Measurements from ENCODE around the gene GRIA1.

The GRIA1 gene

DNA sequence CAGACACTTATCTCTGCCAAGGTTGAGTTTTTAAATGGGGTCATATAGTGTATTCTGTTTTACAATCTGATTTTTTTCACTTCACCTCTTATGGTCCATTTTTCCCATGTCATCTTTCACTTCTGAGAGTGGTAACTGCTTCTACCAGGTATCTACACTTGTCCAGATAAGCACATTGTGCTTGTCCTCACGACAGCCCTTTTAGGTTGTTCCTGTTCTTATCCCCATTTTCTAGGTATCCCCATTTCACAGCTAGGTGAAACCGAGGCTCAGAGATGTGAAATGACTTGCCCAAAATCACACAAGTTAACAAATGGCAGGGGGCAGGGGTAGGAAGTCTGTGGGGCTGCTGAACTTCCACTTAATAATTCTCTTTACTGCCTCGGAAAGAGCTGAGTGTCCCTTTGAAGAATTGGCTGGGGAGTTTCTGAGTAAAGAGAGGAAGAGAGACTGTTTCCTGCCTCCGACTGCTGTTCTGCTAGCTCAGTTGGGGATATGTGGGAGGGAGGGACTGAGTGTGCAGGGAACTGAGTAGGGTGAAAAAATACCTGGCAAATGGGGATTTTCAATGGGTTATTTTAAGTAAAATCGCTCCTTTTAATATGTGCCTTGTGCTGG is 255.4 kb downstream of the GRIA1 start:
- no peak for DNase-seq

DNA sequence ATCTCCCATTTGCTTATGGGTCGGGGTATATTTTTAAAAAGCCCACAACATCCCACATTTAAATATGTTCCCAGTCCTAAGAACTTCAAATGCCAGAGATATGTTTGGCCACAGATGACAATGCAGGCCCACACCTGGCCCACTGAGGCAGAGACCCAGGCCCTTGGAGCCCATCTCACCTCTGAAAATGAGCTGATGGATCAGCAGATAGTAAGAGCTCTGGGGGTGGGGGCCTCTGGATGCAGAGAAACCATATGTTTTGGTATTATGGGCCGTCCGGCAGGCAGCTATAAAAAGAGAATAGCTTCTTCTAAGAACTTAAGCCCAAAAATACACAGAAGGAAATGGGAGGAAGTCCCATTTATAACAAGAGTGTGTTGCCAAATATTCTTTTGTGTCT is 256.0 kb downstream of the GRIA1 start:
- no peak for DNase-seq

DNA sequence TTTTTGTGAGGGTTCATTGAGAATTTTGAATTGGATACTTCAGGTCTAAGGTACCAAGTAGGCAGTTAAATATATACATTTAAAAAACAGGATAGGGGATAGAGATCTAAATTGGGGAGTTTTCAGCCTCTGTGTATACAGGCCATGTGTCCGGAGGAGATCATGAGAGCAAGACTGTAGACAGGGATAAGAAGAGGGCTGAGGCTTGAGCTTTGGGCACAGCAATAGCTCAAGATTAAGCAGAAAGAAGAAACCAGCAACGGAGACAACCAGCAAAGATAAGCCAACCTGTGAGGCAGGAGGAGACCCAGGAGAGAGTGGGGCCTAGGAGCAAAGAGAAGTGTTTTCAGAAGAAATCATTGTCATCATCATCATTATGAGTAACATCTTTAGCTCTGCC is 258.4 kb downstream of the GRIA1 start:
- DNase-seq, result no peak

DNA sequence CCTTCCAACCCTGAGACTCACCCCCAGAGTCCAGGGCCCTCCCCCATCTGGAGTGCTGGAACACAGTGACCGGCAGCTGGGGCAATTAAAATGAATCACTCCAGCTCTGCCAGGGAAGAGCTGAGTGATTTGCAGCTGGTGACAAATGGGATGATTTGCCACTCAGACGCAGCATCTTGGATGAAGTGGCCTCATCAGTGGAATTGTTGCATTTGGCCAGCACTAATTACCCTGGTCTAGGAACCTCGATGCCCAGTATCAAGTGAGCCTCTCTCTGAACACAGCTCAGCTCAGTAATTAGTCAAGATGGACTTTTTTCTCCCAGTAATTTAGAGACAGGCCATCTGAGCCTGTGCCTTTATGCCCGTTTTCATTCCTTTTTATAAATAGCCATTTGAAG is 259.5 kb downstream of the GRIA1 start:
- peak; percentile 68 for DNase-seq

DNA sequence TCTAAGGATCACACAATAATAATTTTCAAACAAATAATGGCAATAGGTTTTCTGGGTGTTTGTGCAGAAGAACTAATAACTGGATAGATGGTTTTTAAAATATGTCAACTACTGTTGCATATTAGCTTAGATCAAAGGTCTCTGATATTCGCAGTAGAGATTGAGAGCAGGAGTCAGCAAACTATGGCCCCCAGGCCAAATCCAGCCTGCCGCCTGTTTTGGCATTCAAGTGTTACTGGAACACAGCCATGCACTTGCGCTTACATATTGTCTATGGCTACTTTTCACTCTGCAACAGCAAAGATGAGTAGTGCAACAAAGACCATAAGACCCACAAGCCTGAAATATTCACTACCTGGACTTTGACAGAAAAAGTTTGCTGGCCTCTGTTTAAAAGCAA is 260.8 kb downstream of the GRIA1 start:
- no peak for DNase-seq

DNA sequence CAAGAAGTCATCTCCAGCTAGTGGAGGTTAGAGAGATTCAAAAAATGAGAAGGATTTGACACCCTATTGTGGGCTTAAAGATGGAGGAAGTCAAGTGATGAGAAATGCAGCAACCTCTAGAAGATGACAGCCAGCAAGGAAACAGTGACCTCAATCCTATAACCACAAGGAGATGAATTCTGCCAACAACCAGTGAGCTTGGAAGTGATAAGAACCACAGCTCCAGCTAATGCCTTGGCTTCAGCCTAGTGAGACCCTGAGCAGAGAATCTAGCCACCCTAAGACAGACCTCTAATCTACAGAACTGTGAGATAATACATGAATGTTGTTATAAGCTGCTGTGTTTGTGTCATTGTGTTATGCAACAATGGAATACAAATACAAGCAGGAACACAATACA is 262.4 kb downstream of the GRIA1 start:
- no peak for DNase-seq

DNA sequence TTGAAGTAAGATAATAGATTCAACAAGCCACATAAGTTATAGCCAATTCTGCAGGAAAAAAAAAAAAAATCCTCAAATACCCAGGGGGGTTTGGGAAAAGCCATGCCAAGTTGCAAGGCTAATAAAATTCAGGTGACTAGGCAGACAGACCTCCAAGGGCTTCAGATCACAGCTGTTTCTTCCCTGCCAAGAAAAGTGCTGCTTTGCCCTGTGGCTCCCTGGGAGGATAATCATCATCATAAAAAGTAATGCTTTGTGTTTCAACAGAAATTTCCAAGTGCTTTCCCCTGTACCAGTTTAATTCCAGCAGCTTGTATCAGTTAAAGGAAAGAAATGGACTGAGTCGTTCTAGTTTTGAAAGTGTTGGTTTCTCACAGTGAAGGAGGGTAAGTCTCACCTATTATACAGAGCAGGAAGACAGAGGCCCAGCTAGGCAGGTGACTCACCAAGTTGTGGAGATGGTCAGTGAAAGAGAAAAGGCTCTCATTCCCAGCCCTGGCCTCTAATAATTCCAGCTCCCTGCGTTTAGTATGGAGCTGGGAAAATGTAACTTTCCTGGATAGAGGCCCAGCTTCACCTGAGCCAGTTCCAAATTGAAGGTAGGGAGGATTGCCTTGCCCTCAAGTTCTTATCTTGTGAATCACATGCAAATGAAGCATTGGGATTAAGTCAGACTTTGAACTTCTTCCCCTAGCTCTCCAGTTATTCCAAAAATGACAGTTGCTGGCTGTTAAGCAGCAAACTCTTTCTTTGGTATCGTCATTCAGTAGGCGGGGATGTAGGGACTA is 263.4 kb downstream of the GRIA1 start:
- DNase-seq, result no peak

DNA sequence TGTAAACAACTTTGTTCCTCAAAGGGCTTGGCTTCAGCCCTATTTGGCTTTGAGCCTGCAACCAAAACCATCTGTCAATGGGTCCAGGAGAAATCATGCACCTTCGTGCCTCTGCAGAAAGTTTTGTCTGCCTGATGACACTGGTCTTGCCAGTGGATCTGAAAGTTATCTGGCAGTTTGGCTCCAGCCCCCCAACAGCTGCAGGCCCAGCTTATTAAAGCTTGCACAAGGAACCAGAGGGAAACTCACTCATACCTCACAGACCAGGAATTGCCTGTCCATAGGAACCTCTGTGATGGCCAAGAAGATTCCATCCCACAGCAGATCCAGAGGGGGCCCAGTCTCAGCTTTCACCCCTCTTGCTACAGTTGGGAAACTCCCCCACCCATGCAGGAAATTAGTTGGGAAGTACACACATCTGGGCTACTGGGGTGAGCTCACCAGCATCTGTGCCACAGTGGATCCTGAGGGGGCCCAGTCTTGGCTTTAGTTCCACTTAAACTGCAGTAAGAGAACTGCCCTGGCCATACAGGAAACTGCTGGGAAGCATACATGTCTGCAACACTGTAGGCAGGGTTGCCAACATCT is 265.5 kb downstream of the GRIA1 start:
- no peak for DNase-seq

DNA sequence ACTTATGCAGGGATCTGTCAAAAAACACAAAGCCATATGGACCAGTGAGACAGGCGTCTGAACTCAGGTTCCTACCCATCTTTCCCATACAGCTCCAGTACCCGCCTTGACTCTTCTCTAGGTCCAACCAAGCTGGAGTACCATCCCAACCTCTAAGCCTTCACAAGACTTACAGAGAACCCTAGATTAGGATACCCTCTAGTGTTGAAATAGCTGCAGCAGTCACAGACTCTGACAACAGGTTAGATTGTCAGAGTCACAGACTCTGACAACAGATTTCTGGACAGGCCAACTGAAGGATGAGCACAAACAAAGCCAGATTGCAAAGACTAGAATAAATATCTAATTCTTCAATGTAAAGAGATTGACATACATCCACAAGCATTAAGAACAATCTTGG is 266.1 kb downstream of the GRIA1 start:
- DNase-seq, result no peak

DNA sequence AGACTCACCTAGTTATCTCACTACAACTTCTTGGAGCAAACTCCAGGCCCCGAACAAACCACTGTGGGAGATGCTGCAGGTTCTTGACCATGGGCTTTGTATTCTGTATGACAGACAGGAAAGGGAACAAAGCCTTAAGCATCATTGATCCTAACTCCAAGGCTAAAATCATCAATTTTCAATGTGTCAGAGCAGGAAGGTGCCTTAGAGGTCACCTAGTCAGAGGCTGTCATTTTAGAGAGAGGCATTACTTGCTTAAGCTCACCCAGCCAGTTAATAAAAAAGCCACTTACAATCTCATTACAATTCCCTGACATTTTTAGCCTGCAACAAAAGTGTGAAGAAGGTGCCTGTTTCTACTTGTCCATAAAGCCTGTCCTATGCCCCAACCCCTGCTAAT is 275.5 kb downstream of the GRIA1 start:
- no peak for DNase-seq

DNA sequence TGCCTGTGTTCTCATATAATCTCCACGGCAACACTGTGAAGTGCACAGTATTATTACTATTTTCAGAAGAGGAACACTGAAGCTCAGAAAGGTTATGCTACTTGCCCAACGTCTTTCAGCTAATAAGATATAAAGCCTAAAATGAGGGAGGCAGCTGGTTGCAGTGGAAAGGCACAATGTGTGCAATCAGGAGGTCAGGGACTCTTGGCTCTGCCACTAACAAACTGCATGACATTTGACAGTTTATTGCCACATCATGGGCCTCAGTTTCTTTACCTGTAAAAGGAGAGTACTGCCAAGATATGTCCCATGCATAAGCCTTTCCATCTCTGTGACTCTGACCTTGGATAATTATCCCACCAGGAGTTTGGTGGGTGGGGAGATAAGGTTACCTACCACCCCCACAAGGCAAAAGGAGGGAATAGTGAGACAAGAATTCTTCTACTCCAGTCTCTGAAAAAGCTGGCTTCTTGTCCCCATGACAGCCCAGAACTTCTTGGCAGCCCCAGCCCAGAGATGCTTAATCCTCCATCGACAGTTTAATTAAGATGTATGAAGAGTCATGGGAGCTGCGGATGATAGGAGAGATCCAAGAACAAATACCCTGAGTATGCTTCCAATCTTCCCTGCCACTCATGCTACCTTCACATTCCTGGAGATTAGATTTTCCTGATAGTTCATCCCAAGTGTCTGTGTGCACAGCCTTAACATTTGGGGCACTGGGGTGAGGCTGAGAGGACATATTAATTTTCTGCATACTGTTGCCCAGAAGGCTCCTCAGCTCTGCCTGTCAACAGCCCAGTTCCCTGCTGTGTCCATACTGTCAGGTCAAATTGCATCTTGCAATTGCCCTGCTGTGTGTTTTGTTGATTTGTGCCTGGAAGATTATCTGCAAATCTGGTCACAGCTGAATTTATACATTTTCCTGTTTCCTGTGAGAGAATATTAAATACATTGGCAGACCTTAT is 277.0 kb downstream of the GRIA1 start:
- no peak for DNase-seq

DNA sequence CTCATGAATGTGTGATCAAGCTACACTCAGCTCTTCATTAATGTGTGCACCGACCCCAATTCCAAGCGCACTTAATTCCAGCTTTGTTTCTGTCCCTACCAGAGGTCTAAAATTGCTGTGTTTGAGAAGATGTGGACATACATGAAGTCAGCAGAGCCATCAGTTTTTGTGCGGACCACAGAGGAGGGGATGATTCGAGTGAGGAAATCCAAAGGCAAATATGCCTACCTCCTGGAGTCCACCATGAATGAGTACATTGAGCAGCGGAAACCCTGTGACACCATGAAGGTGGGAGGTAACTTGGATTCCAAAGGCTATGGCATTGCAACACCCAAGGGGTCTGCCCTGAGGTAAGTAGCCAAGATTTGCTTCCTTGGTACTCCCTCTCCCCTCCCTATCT is 279.6 kb downstream of the GRIA1 start:
- DNase-seq, result no peak

DNA sequence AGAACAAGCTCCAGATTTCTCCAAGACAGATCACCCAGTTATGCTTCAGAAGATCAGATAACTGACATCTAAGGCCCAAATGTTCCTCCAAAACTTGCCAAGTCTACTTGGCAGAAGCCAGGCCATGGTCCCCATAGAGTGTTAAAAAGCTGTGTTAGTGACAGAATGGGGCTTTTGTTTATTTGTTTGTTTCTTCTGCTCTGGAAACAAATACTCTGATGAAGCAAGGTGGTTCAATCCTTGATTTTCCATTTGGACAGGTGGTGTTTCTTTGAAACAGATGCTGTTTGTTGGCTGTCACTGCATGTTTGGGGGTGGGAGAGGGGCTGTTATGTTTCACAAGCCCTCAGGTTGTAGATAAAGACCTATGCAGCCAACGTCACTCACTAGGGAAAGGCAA is 284.2 kb downstream of the GRIA1 start:
- DNase-seq, result no peak

DNA sequence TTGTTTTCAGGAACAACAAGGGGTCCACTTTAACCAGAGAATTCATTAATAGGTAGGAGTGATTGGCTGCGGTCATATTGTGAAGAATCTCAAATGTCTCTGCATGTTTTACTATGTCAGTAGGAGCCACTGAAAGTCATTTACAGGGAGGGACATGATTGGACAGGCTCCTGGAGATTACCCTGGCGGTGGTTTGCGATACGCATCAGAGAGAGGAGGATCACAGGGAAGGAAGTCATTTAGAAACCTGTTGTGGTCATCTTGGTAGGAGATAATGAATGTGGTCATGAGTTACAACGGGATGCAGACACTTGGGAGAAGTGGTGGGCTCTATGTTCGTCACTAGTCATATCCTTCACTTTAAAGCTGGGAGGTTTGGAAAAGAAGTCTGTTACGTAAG is 285.5 kb downstream of the GRIA1 start:
- DNase-seq, result no peak

DNA sequence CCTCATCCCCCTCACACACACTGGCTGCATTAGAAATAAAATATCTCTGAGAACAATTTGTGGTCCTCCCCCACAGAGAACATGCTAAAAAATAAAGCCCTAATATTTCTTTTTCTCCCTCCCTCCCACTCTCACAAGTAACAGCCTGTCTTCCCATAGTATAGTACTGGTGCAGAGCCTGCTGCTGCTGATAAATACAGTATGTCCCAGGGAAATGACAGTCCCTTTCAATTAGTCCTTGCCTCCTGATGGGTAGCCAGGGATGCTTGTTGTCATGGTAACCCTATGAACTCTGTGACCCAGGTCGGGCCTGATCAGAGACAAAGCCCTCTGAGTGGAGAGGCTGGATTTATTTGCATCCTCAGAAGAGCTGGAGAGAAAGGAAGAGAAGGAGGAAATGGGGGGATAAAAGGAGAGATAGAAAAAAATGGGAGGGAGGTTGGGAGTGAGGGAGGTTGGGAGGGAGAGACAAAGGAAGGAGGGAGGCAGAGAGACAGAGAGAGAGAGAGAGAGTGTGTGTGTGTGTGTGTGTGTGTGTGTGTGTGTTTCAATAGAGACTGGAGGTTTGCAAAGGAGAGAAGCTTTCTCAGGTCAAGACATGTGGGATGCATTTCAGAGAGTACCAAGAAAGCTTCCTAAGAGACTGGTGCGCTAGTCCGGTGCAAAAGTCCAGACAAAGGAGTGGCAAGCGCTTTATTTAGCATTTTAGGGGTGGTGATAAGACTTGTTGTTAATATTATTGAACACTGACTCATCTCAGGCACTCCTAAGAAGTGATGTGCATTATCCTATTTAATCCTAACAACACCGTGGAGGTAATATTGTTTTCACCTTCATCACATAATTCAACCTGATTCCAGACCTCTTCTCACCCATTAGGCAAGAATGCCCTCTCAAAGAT is 287.5 kb downstream of the GRIA1 start:
- DNase-seq, result peak; percentile 0

DNA sequence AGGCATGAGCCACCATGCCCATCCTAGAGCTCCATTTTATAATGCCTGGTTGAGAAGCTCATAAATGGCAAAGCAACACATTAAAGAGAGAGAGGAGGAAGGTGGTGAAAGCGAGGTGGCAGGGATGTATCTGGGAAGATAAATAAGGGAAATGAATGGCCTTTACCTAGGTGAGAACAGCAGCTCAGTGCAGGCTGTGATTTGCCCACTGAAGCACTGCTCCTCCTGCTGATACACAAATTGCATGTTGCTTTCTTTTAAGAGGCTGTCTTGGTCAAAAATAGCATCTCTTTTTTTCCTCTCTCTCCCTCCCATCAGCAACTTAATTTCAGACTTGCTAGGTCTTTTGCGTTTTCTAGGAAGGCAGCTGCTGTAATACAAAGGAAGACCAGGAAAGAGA is 289.4 kb downstream of the GRIA1 start:
- DNase-seq, result no peak

DNA sequence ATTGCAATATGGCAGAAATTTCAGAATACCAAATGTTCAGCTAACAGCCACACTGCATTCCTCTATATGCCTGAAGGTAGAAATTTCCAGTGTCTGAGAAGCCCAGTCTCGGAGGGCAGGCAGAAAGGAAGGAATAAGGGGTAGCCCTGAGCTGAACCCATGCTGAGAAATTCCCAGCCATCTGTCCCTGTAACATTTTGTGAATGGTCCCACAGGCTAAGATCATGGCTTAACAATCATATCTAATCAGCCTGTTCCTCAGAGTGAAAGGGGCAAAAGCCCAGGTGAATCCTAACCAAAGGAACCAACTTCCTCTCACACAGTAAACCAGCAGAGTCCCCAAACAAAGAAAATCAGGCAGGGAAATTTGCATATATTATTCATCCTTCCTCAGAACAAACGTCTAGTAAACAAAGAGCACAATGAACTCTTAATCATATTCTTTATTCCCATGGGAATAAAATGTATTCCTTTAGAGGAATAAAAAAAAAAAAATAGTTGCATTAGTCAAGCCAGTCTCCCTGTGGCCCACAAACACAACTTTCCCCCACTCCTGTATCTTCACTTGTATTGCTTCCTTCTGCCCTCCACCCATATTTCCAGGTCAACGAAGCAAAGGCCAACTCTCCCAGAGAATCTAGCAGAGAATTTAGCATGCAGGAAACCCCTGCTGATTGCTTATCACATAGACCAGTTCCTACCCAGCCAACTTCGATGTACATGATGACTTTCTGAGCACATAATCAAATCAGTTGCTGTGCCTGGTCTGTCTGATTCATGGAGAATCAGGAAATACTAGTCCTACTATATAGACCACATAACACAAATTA is 290.6 kb downstream of the GRIA1 start:
- no peak for DNase-seq

DNA sequence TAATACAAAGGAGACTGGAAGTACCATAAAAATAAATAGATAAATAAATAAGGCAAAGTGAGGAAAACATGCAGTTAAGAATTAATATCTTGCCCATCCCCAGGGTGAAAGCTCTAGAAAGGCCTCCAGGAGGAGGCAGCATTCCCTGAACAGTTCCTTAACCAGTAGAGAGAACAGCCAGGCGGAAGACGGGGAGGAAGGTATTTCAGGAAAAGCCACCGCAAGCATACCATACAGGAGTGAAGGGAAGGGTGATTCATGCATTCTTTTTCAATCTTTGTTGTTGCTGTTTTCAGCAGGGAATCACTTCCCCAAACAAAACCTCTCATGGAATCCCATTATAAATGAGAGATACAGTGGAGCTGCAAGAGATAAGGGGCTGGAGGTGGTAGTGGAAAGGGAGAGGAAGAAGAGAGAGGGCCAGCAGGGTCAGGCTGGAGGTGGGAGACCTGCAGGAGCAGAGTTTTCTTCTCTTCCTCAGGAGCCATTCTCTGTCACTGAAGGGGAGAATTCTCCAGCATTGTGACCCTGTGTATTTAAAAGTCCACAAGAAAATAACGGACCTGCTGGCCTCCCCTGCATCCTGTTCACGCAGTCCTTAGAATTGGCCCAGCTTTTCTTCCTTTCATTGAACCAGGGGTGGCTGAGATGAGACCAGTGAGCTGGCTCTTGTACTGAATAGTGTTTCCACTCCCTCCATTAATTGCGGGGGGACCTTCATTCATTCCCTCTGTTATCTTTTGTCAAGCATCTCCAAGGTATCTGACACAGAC is 292.3 kb downstream of the GRIA1 start:
- no peak for DNase-seq

DNA sequence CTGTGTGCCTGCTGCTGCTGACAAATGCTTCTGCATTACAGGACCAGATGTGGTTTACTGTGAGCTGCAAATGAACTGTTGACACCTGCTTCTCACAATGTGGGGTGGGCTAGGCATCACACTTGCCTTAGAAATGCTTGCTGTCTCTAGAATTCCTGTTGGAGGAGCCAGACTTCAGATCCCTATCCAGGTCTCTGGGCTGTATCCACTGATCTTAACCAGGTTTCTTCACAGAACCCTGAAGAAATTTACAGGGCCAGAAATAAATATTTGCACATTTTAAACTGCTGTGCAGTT is 292.8 kb downstream of the GRIA1 start:
- no peak for DNase-seq

DNA sequence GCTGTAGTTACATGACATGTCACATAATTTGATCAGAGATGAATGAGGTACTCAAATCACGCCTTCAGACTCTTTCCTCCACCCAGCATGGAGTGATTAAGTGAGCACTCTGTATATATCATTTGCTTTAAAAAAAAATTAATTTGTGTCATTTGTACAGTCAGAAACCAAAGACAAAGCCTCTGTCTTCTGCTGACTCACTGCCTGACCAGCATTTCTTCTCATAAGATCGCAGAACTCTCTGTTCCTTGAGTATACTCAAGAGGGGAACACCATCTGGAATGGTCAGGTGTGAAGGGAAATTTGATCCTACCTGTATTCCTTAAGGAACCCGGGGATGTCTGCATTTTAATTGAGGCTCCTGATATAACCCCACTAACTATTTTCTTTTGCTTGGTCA is 293.8 kb downstream of the GRIA1 start:
- no peak for DNase-seq

DNA sequence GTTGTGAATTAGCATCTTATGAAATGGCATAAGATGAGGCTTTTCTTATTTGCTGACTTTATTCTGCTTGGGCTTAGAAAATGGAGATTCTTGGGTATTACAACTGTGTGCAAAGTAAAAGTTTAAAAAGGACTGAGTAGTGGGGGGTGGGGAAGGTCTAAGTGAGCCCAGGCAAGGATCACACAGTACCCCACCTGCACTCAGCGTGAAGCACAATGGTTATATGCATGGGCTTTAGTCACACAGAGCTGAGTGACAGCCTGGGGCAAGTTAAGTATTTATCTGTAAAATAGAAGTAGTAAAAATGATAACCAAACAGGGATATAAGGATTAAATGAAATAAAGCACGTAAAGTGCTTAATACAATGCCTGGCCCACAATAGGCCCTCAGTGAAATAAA is 300.9 kb downstream of the GRIA1 start:
- DNase-seq, result no peak

All from NCI-H1105 treated with DMSO at 0.1 percent for 48 hours (cell line).